GM12891 (cell line): Measurements from ENCODE around the gene SERPINI1.

Source experiments
- POLR2A ChIP-seq: IDR thresholded peaks from 2 replicates; pipeline ENCODE4 v1.6.1; 2011; ENCODE audit warnings: low read depth, low read length, control low read depth
- POLR2AphosphoS5 ChIP-seq: IDR thresholded peaks from 2 replicates; pipeline ENCODE4 v1.6.1; 2011; ENCODE audit warnings: low read depth, low read length, control low read depth
- SPI1 ChIP-seq: IDR thresholded peaks from 2 replicates; pipeline ENCODE4 v1.6.1; 2011; ENCODE audit warnings: low read depth, low read length, control low read depth
- TAF1 ChIP-seq: IDR thresholded peaks from 2 replicates; pipeline ENCODE4 v1.6.1; 2011; ENCODE audit warnings: low read depth, low read length, control low read depth

GRCh38 chr3:167864552-167864874 lies 129.0 kb downstream of the SERPINI1 start:
- TF ChIP-seq POLR2A (no peak), TAF1 (no peak), POLR2AphosphoS5 (no peak), SPI1 (no peak)
